Inferior parietal cortex (tissue), 1 donor: Measurements from ENCODE around the gene MBLAC1.

Experiments
- DNase-seq: peaks from one replicate; pipeline ENCODE4 v3.0.0-alpha.2; 2016; ENCODE audit errors: extremely low spot score

The MBLAC1 gene

GRCh38 chr7:100171087-100171681 is 44.4 kb downstream of the MBLAC1 start:
- DNase-seq = no peak

DNA sequence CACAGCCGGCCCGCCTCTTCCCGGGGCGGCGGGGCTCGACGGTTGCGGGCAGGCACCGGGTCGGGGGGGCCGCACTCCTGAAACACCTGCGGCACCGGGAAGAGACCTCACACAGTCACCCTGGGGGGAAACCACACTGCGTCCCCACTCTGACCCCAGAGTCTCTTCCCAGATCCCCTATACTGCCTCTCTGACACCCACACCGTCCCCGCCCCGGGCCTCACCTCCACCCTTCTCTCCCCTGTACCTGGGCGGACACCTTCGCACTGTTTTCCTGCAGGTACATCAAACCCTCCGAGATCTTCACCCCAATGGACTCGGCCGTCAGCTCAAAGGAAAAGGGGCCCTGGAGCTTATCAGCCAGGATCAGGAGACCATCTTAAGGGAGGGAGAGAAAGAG is 45.1 kb downstream of the MBLAC1 start:
- DNase-seq = no peak

DNA sequence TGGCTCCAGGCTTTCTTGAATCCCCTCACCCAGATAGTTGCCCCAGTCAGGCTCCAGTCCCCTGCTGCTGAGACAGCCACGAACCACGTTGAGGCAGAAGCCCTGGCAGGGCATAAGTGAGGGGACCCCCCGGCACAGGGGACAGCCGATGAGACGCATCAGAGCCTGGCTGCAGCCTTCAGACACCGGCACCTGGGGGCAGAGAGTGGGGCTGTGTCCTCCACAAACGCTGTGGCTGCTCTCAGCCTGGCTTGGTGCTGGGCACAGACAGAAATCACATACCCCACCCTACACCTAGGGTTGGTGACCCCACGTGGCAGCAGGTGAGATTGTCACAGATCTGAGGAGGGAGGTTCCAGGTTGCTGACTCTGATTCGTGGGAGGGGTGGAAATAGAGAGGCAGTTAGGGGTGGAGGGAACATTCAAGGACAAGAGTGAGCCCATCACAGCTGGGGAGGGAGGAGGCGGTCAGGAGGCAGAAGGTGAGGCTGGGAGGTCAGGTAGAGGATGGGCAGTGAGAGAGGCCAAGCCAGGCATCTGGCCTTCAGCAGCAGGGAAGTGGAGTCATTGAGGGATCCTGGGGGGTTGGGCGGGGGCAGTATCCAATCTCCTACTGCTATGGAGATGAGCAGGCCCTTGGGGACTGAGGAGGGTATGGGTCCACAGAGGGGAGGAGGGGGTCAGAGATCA is 47.2 kb downstream of the MBLAC1 start:
- DNase-seq = no peak

GRCh38 chr7:100174582-100174981 is 47.8 kb downstream of the MBLAC1 start:
- DNase-seq = no peak

DNA sequence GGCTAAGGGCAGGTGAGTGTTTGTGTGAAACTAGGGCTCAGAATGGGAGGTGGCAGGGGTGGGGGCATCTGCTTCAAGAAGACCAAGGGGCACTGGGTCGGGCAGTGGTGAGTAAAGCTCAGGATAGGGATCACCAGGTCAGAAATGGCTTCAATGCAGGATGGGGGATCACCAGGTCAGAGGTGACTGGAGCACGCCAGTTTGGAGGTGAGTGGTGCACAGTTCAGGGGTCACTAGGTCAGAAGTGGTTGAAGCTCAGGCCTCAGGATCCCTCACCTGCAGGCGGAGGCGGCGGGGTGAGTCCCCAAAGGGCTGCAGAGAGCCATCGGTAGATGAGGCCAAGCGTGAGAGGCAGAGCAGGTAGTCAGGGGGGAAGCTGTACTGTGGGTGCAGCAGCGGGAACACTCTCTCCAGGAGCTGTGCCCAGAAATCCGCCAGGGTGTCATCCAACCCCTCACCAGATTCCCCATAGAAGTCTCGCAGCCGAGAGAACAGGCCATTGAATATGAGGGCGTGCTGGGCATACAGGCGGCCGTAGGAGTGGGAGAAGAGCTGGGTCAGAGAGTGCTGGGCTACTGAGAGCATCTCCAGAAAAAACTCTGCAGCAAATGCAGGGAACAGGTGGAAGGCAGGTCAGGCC is 48.6 kb downstream of the MBLAC1 start:
- no peak for DNase-seq

DNA sequence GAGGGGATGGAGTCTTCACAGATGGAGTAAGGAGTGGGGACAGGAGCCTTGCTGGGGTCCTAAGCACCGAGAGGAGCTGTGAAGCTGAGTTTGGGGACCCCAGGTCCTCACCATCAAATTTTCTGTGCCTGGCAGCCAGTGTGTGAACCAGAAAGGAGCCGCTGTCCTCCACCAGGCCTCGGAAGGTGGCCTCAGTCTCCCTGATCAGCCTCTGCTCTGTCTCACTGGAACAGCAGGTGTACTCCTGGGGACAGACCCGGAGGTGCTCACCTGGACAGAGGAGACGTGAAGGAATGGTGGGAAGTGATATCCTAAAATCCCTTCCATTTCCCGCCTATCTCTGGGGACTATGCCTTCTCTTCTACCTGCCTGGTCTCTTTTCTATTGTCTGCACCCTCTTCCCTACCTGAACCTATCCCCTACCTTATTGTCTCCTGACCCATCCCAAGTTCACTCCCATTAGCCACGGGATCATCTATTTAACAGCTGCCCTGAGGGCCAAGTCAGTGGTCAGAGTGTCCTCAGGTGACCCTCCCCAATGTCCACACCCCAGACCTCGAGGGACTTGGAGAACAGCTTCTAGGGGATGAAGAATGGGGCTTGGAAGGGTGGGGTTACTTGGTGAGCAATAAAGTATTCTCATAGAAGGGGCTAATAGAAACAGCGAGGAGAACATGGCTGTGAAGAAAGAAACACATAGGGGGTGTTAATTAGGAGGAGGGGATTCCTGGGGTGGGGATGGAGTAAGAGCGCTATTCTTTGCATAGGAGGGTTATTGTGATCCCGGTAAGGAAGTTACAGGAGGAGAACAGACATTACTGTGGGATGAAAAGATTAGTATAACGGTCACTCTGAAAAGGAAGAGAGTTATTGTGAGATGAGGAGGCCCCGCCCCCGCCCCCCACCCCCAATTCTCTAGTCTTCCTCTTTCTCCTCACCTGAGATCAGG is 49.6 kb downstream of the MBLAC1 start:
- no peak for DNase-seq

DNA sequence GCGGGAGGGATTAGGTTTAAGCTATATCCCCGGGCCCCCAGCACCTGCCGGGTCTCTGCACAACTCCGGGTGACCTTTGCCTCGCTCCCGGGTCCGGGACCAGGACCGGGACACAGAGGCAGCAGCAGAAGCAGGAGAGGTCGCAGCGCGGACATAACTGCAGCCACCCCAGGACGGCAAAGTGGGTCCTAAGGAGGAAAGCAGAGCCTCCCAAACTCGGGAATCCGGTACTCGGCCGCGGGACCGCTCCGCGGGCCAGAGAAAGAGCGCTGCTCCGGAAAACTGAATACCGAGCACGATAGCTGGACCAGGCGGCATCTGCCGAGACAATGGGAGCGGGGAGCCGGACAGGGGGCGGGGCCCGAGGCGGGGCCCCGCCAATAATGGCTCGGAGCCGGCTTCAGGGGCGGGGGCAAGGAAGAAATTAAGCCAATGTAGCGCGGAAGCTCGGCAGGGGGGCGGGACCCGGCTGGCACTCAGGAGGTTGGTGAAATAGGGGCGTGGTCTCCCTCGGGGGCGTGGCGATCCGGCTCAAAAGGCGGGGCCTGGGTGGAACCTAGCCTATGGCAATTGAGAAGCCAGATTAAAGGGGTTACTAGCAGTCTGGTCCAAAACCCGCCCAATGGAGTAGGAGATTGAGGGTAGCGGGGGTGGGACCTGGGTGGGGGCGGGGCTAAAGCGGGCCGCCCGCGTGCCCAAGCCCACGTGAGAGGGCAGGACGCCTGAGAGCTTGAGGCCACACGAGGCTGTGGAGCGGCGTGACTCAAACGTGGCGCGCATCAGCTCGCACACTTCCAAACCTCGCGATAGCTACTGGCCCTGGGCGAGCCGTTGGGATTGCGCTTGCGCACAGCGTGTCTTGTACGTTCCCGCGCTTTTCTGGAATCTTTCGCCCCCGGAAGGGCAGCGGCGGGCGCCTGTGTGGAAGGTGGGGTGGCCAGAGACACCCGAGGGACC is 50.6 kb downstream of the MBLAC1 start, which contains the start of the genes GPC2 and STAG3:
GPC2 (minus strand) TSS at position 337 of the 957 bp plus-strand sequence; CDS start at position 155, 182 bp downstream.
STAG3 (plus strand) TSS at position 874 of the 957 bp plus-strand sequence. CDS start 2,639 bp downstream, outside the sequence.
- peak; percentile 86 for DNase-seq
